ENCODE measurements around the gene CCDC77. TPM values are rescaled to one million over a fixed set of nuclear protein-coding genes. Genes with fewer than 3 reads are reported as not detected.

CCDC77 gene
- 1 to 10 TPM; 2.4 to 6.7 (median 2.9) TPM for total RNA-seq

DNA sequence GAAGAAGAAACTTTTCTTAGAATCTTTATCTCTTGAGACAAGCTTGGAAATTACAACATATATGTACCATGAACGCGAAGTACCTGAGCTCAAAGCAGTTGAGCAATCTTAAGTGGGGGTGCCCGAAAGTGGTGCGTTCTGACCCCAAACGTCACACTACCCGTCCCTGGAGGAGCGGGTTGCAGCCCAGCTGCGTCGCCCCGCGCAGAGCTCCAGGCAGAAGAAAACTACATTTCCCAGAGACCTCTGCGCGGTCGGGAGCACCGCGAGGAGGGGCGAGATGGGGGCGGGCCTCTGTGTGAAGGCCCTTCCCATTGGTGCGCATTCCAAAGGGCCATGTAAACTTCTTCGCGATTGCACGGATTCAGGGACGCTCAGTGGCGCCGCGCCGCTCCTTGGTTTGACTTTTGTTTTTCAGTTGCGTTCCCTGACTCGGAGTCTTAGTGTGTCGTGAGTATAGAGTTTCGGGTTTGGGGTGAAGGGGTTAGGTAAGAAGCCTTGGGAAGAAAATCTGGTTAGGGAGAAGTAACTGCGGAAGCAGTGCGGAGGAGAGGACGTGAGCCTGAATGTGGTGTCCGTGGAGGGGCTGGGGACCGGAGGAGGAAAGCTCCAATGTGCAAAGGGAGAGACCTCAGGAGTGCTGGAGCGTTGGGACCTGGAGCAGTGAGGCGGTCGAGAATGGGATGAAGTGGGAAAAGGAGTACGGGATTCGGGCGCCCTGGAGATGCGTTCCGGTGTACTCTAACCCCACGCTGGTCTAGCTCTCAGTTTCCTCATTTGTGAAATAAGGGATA, at the start of gene CCDC77:
Gene CCDC77, plus strand, starts transcription at position 410 of the 794 bp plus-strand sequence. CDS start 7,740 bp downstream, outside the sequence.
- Histone ChIP-seq H3K27me3 (no peaks in the 10 kb centered on the region), H3K4me3 (peak within 1 kb of the TSS; percentile 34 to 69 (median 64)), H3K4me1 (peaks cover 4 to 15% (median 7%) of the 10 kb centered on the region in 4 donors), H3K27ac (peak within 1 kb of the TSS; percentile 74 to 82 (median 79)), H3K9me3 (no peaks in the 10 kb centered on the region), H3K36me3 (no peaks in the 10 kb centered on the region)
- in situ Hi-C loops (cut with MboI; ENCODE audit: low pct_ligation_motif_present in 1 of 4, low pct_unique_long_range_greater_than_20kb in 1 of 4, low sequenced_read_pairs in 3 of 4), result no loop called here
- intact Hi-C loops (cut with DNase I; ENCODE audit: low total_unique reads), result no loop called here
- WGBS, 2 donors (ENCODE audit: low coverage in 1 of 2), result 1 to 2% methylated on average over 14 to 45 of the region's 45 CpGs
- TF ChIP-seq POLR2A (IDR thresholded peaks at IDR 0.05) (no peak), POLR2AphosphoS5 (IDR thresholded peaks at IDR 0.05) (peak; percentile 24 to 42 (median 26)), CTCF (IDR thresholded peaks at IDR 0.05) (no peak), EP300 (IDR thresholded peaks at IDR 0.05; ENCODE audit: low read depth) (no peak)
- DNase-seq, result peak; percentile 93

DNA sequence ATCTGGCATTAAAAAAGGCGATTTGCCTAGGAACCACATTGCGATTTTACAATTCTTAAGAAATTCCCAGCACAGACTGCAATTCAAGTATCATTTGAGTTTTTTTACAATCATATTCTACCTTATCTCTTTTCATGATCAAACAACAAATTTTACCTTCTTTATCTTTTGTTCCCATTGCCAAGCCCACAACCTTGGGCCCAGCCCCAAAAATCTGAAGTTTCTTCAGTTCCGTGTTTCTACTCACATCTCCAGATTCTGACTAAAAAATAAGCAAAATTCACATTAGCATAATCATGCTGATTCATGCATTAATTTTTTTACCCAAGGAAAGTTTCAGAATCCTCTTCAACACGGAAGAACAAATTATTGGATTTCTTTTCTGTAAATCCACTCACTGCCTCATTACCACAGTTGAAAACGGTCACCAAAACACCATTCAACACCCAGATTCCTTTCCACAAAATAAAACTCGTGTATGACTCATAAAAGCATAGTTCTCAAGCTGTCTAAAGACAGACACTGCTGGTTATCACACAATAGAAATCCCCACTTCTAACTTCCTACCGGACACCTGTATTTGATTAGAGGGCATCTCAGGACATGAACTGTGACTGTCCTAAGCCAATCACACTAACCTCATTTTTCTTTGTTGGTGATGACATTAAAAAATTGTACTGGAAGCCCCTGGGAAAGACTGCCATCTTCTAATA, 45.0 kb upstream of the CCDC77 start:
- WGBS, 2 donors (ENCODE audit: low coverage in 1 of 2), result 45 to 64% methylated on average over 6 to 7 of the region's 7 CpGs
- intact Hi-C loops (cut with DNase I; ENCODE audit: low total_unique reads), result no loop called here
- Histone ChIP-seq H3K4me1 (peaks cover 0 to 6% (median 1%) of the 10 kb centered on the region in 4 donors), H3K27ac (no peak overlapping the region), H3K9me3 (peaks cover 0 to 4% of the 10 kb centered on the region in 2 donors), H3K4me3 (no peak overlapping the region), H3K27me3 (no peaks in the 10 kb centered on the region), H3K36me3 (peaks cover 0 to 84% (median 37%) of the 10 kb centered on the region in 4 donors)
- in situ Hi-C loops (cut with MboI; ENCODE audit: low pct_ligation_motif_present in 1 of 4, low pct_unique_long_range_greater_than_20kb in 1 of 4, low sequenced_read_pairs in 3 of 4), result no loop called here
- TF ChIP-seq CTCF (IDR thresholded peaks at IDR 0.05) (no peak), EP300 (IDR thresholded peaks at IDR 0.05; ENCODE audit: low read depth) (no peak), POLR2AphosphoS5 (IDR thresholded peaks at IDR 0.05) (no peak), POLR2A (IDR thresholded peaks at IDR 0.05) (no peak)
- no peak for DNase-seq

- 88 to 97% methylated on average over 1 of the region's 1 CpG for WGBS, 2 donors (ENCODE audit: low coverage in 1 of 2)
- H3K4me1 ChIP-seq, result peaks cover 0 to 6% (median 1%) of the 10 kb centered on the region in 4 donors
- H3K9me3 ChIP-seq, result peaks cover 0 to 4% of the 10 kb centered on the region in 2 donors
- no peak for DNase-seq
- no peak overlapping the region for H3K27ac ChIP-seq
- H3K4me3 ChIP-seq, result no peak overlapping the region
- TF ChIP-seq CTCF (IDR thresholded peaks at IDR 0.05), result no peak
- TF ChIP-seq POLR2AphosphoS5 (IDR thresholded peaks at IDR 0.05), result no peak
- no peak for TF ChIP-seq EP300 (IDR thresholded peaks at IDR 0.05; ENCODE audit: low read depth)
- no peaks in the 10 kb centered on the region for H3K27me3 ChIP-seq
- in situ Hi-C loops (cut with MboI; ENCODE audit: low pct_ligation_motif_present in 1 of 4, low pct_unique_long_range_greater_than_20kb in 1 of 4, low sequenced_read_pairs in 3 of 4), result no loop called here
- peaks cover 0 to 81% (median 36%) of the 10 kb centered on the region in 4 donors for H3K36me3 ChIP-seq
- intact Hi-C loops (cut with DNase I; ENCODE audit: low total_unique reads), result no loop called here
Measured at GRCh38 chr12:359091-359490, 42.4 kb upstream of the CCDC77 start.

DNA sequence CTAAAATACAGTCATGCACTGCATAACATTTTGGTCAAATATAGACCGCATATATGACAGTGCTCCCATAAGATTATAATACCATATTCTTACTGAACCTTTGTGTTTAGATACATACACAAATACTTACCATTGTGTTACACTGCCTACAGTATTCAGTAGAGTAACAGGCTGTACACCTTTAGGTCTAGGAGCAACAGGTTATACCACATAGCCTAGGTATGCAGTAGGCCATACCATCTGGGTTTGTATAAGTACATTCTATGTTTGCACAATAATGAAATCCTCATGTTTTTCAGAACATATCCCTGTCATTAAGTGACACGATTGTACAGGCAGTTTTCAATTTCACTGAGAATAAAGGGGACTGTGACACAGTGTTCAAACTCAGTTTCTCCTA, 34.6 kb upstream of the CCDC77 start:
- Histone ChIP-seq H3K9me3 (peaks cover 8 to 9% of the 10 kb centered on the region in 2 donors), H3K27me3 (no peaks in the 10 kb centered on the region), H3K36me3 (peaks cover 0 to 66% (median 29%) of the 10 kb centered on the region in 4 donors), H3K27ac (no peak overlapping the region), H3K4me3 (no peak overlapping the region), H3K4me1 (no peaks in the 10 kb centered on the region)
- no peak for DNase-seq
- WGBS, 2 donors (ENCODE audit: low coverage in 1 of 2), result 100% methylated on average over 2 of the region's 2 CpGs
- intact Hi-C loops (cut with DNase I; ENCODE audit: low total_unique reads), result no loop called here
- in situ Hi-C loops (cut with MboI; ENCODE audit: low pct_ligation_motif_present in 1 of 4, low pct_unique_long_range_greater_than_20kb in 1 of 4, low sequenced_read_pairs in 3 of 4), result no loop called here
- TF ChIP-seq EP300 (IDR thresholded peaks at IDR 0.05; ENCODE audit: low read depth), result no peak
- no peak for TF ChIP-seq CTCF (IDR thresholded peaks at IDR 0.05)
- TF ChIP-seq POLR2A (IDR thresholded peaks at IDR 0.05), result no peak
- no peak for TF ChIP-seq POLR2AphosphoS5 (IDR thresholded peaks at IDR 0.05)
